HCT116 (cell line): ENCODE measurements around the gene PCDHB6. TPM values are rescaled to one million over a fixed set of nuclear protein-coding genes. Genes with fewer than 3 reads are reported as not detected.
"Not testable (repeated sequence)": the region's sequence is repeated elsewhere in the genome, so short reads cannot be mapped to it uniquely, and the experiment has no call there.

Source experiments
- ATAC-seq: fragments of 200-7000 bp; cut with Tn5 transposase; 2 replicates; pipeline ENCODE4 v1.9.1; 2020; ENCODE audit warnings: mild to moderate bottlenecking, moderate library complexity
- BruUV-seq: library from RNA; stranded (reverse); fragments of 400-500 nt; replicated peaks from 2 replicates; lab custom pipeline; 2021; lab: Mats Ljungman, UMichigan
- CTCF ChIA-PET: fragments of 300-600 bp; sonication (Branson Sonifier 250); formaldehyde crosslinking; loops from one replicate; lab custom pipeline; 2021; ENCODE audit warnings: antibody characterized with exemption; lab: Charles Lee
- POLR2A ChIA-PET: fragments of 300-600, 350-600 bp; sonication (Branson Sonifier 250); formaldehyde crosslinking; loops from one replicate; lab custom pipeline; 2021; ENCODE audit warnings: antibody characterized with exemption; lab: Charles Lee
- RAD21 ChIA-PET, 2 experiments: fragments of 300-600 bp; sonication (Branson Sonifier 250); formaldehyde crosslinking; loops; one replicate each; lab custom pipeline; 2023; ENCODE audit warnings: low total read pairs in 2 of 2; ENCODE audit not compliant: uncharacterized antibody in 2 of 2, unreplicated experiment in 2 of 2, low non-redundant PET in 1 of 2; lab: Charles Lee
- DNase-seq: peaks from one replicate; pipeline ENCODE4 v3.0.0-alpha.2; 2010; ENCODE audit warnings: low read depth, low spot score
- H2AFZ ChIP-seq: fragments of 200-600 bp; shearing (Covaris generic), sonication (generic); 2 replicates; pipeline ENCODE4 v1.6.1; 2017; ENCODE audit warnings: low read depth, mixed run types, mixed read lengths, antibody characterized with exemption, low read length; ENCODE audit not compliant: poor library complexity, severe bottlenecking
- H3K27ac ChIP-seq: 2 replicates; pipeline ENCODE4 v1.5.1; 2012; ENCODE audit warnings: low read depth, low read length
- H3K27me3 ChIP-seq: fragments of 200-600 bp; sonication (generic); 2 replicates; pipeline ENCODE4 v1.6.1; 2016; ENCODE audit warnings: mixed run types, low read length, mixed read lengths; ENCODE audit not compliant: insufficient read depth
- H3K36me3 ChIP-seq, 2 experiments: fragments of 200-500 bp in 1 of 2; fragments of 200-600 bp in 1 of 2; sonication (Bioruptor generic) in 1 of 2; sonication (generic) in 1 of 2; 2 replicates each; pipeline versions ENCODE4 v1.5.1 to v1.6.1; 2014 to 2016; ENCODE audit warnings: low read length in 2 of 2, inconsistent platforms in 1 of 2, mixed read lengths in 1 of 2, mixed run types in 1 of 2; ENCODE audit not compliant: insufficient read depth in 2 of 2, control insufficient read depth in 1 of 2
- H3K4me1 ChIP-seq, 2 experiments: fragments of 200-600 bp in 1 of 2; sonication (generic) in 1 of 2; 2 replicates each; pipeline versions ENCODE4 v1.5.1 to v1.6.1; 2012 to 2017; ENCODE audit warnings: low read length in 2 of 2, inconsistent platforms in 1 of 2, mild to moderate bottlenecking in 1 of 2, mixed read lengths in 1 of 2, mixed run types in 1 of 2, moderate library complexity in 1 of 2; ENCODE audit not compliant: insufficient read depth in 2 of 2, control insufficient read depth in 1 of 2
- H3K4me2 ChIP-seq: fragments of 200-600 bp; sonication (generic); 2 replicates; pipeline ENCODE4 v1.6.1; 2017; ENCODE audit warnings: mixed run types, low read length, mixed read lengths
- H3K4me3 ChIP-seq, 2 experiments: fragments of 200-600 bp in 1 of 2; sonication (generic) in 1 of 2; replicated peaks in 1 of 2; 2 replicates each; pipeline ENCODE4 v1.5.1; 2011 to 2016; ENCODE audit warnings: low read length in 2 of 2, control low read depth in 1 of 2, low read depth in 1 of 2, mild to moderate bottlenecking in 1 of 2, mixed read lengths in 1 of 2, mixed run types in 1 of 2
- H3K79me2 ChIP-seq: fragments of 200-600 bp; sonication (generic); 2 replicates; pipeline ENCODE4 v1.6.1; 2017; ENCODE audit warnings: mild to moderate bottlenecking, mixed run types, low read length, moderate library complexity, mixed read lengths; ENCODE audit not compliant: insufficient read depth
- H3K9ac ChIP-seq: fragments of 200-600 bp; sonication (generic); 2 replicates; pipeline ENCODE4 v1.6.1; 2016; ENCODE audit warnings: low read length, mixed read lengths
- H3K9me2 ChIP-seq: fragments of 200-600 bp; sonication (generic), shearing (Covaris generic); 2 replicates; pipeline ENCODE4 v1.6.1; 2017; ENCODE audit warnings: mixed run types, mild to moderate bottlenecking, moderate library complexity; ENCODE audit not compliant: insufficient read depth
- H3K9me3 ChIP-seq, 2 experiments: fragments of 200-500 bp in 1 of 2; fragments of 200-600 bp in 1 of 2; sonication (Bioruptor generic) in 1 of 2; sonication (generic) in 1 of 2; 2 replicates each; pipeline ENCODE4 v1.6.1; 2014 to 2017; ENCODE audit warnings: low read length in 2 of 2, mixed read lengths in 2 of 2, inconsistent platforms in 1 of 2, low read depth in 1 of 2, mild to moderate bottlenecking in 1 of 2, mixed run types in 1 of 2, moderate library complexity in 1 of 2; ENCODE audit not compliant: control insufficient read depth in 1 of 2, insufficient read depth in 1 of 2
- H4K20me1 ChIP-seq: fragments of 200-600 bp; sonication (generic), shearing (Covaris generic); 2 replicates; pipeline ENCODE4 v1.6.1; 2017; ENCODE audit warnings: mixed run types, mild to moderate bottlenecking, moderate library complexity; ENCODE audit not compliant: insufficient read depth
- CTCF ChIP-seq, 3 experiments: fragments of 200-600 bp in 1 of 3; sonication (generic) in 1 of 3; IDR thresholded peaks in 2 of 3; conservative IDR thresholded peaks in 1 of 3; 2 replicates each; pipeline ENCODE4 v1.5.1; 2012 to 2017; ENCODE audit warnings: low read depth in 2 of 3, low read length in 2 of 3, antibody characterized with exemption in 1 of 3, borderline replicate concordance in 1 of 3, control low read depth in 1 of 3, mild to moderate bottlenecking in 1 of 3, mixed read lengths in 1 of 3, mixed run types in 1 of 3, moderate library complexity in 1 of 3; ENCODE audit not compliant: insufficient read depth in 1 of 3
- EGR1 ChIP-seq: IDR thresholded peaks from 2 replicates; pipeline ENCODE4 v1.6.1; 2012; ENCODE audit warnings: low read depth
- FOSL1 ChIP-seq: IDR thresholded peaks from 2 replicates; pipeline ENCODE4 v1.6.1; 2012; ENCODE audit warnings: low read depth
- RAD21 ChIP-seq: IDR thresholded peaks from 2 replicates; pipeline ENCODE4 v1.6.1; 2012; ENCODE audit warnings: low read depth, mild to moderate bottlenecking
- ZBTB33 ChIP-seq: IDR thresholded peaks from 2 replicates; pipeline ENCODE4 v1.6.1; 2011; ENCODE audit warnings: mild to moderate bottlenecking, low read length, moderate library complexity; ENCODE audit not compliant: insufficient replicate concordance; ENCODE audit errors: extremely low read depth
- ZNF274 ChIP-seq: fragments of 200-500 bp; sonication (Bioruptor generic); IDR thresholded peaks from 2 replicates; pipeline ENCODE4 v1.6.1; 2014; ENCODE audit warnings: mild to moderate bottlenecking, low read depth, low read length, inconsistent platforms
- intact Hi-C: fragments of 100-400 bp; cut with micrococcal nuclease; formaldehyde crosslinking; loops from 2 replicates; pipeline ENCODE4 v1.10.0; 2022
- total RNA-seq: library from RNA; stranded (reverse); gene quantifications from one replicate; pipeline ENCODE4 v1.2.1, GENCODE V29; 2021; ENCODE audit not compliant: unreplicated experiment

Gene PCDHB6
- total RNA-seq, 1 experiment from 2014 or later = not detected

DNA sequence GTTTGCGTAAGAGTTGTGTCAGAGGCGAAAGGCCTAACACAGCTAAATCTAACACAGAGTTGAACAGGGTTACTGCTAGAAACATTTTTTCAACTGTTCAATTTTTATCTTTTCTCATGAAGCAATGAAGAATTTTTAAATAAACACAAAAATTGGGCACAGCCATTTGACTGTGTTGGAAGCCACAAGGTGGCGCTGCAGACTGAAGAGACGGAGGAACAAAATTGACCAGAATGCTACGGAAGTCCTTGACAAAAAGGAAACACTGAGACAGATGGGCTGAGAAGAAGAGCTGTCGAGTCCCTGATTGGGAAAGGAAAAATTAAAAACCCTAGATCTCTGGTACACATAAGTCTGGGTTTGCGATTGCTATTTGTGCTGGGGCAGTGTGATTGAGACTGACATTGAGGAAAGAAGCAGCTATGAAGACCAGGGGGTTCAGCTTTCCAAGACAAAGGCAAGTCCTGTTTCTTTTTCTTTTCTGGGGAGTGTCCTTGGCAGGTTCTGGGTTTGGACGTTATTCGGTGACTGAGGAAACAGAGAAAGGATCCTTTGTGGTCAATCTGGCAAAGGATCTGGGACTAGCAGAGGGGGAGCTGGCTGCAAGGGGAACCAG is 37.1 kb downstream of the PCDHB6 start, which contains the start of gene PCDHB9:
Gene PCDHB9 (plus strand): TSS at position 265 of the 616 bp plus-strand sequence. CDS start 158 bp downstream, at position 423.
- H3K4me1 ChIP-seq = no peaks in the 10 kb centered on the region
- H3K4me2 ChIP-seq = no peak within 1 kb of the TSS
- H3K27me3 ChIP-seq = no peaks in the 10 kb centered on the region
- POLR2A ChIA-PET = no interaction called here
- ATAC-seq (no peak), DNase-seq (peak; percentile 6)
- H3K9me2 ChIP-seq = no peaks in the 10 kb centered on the region
- H3K27ac ChIP-seq = no peak within 1 kb of the TSS
- no peak within 1 kb of the TSS for H2AFZ ChIP-seq
- H3K79me2 ChIP-seq = no peaks in the 10 kb centered on the region
- CTCF ChIA-PET = interaction anchor here (0.6 to 1.4 kb wide), 4 partner anchors 10 to 981 kb away, joined by 3 to 5 read pairs (median 4); no protein-coding TSS in a partner anchor
- RAD21 ChIA-PET = no interaction called here
- TF ChIP-seq ZNF274 (no peak), FOSL1 (no peak), RAD21 (peak; percentile 52), EGR1 (no peak), CTCF (IDR thresholded peaks at IDR 0.05 in 2 of 3, conservative IDR thresholded peaks at IDR 0.05 in 1 of 3; ENCODE audit: borderline replicate concordance in 1 of 3, insufficient read depth in 1 of 3, low read depth in 2 of 3, low read length in 2 of 3) (peak; percentile 44 to 78 (median 59); a peak in 5 of 6 replicates), ZBTB33 (no peak)
- no peaks in the 10 kb centered on the region for H4K20me1 ChIP-seq
- BruUV-seq = no TSS peak
- no peaks in the 10 kb centered on the region for H3K9me3 ChIP-seq
- intact Hi-C loops = no loop called here
- no peak within 1 kb of the TSS for H3K9ac ChIP-seq
- H3K36me3 ChIP-seq = no peaks in the 10 kb centered on the region
- no peak within 1 kb of the TSS for H3K4me3 ChIP-seq

DNA sequence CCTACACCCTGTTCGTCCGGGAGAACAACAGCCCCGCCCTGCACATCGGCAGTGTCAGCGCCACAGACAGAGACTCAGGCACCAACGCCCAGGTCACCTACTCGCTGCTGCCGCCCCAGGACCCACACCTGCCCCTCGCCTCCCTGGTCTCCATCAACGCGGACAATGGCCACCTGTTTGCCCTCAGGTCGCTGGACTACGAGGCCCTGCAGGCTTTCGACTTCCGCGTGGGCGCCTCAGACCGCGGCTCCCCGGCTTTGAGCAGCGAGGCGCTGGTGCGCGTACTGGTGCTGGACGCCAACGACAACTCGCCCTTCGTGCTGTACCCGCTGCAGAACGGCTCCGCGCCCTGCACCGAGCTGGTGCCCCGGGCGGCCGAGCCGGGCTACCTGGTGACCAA is 38.8 kb downstream of the PCDHB6 start:
- H4K20me1 ChIP-seq, ATAC-seq, H3K9ac ChIP-seq, H3K4me3 ChIP-seq, RAD21 ChIA-PET, BruUV-seq, H3K4me1 ChIP-seq, DNase-seq, CTCF ChIA-PET, POLR2A ChIA-PET, H2AFZ ChIP-seq, H3K4me2 ChIP-seq, H3K27me3 ChIP-seq, H3K36me3 ChIP-seq, H3K9me2 ChIP-seq, H3K79me2 ChIP-seq, H3K9me3 ChIP-seq, H3K27ac ChIP-seq, intact Hi-C loops: not testable (repeated sequence)

- DNase-seq, H3K4me2 ChIP-seq, H4K20me1 ChIP-seq, H3K27ac ChIP-seq, intact Hi-C loops, H3K79me2 ChIP-seq, H3K4me3 ChIP-seq, H3K9me2 ChIP-seq, BruUV-seq, H3K9me3 ChIP-seq, H3K9ac ChIP-seq, H3K36me3 ChIP-seq, RAD21 ChIA-PET, POLR2A ChIA-PET, H3K27me3 ChIP-seq, H2AFZ ChIP-seq, H3K4me1 ChIP-seq, ATAC-seq, CTCF ChIA-PET: not testable (repeated sequence)
Observed at GRCh38 chr5:141189131-141189530, 39.3 kb downstream of the PCDHB6 start.
